ENCODE data around the gene BTBD9. TPM values are rescaled to one million over a fixed set of nuclear protein-coding genes. Genes with fewer than 3 reads are reported as not detected.

The BTBD9 gene
- polyA plus RNA-seq, 1 donor (not counting 4 experiments of a cell fraction or from before 2014, with no cell fraction given), result 6.8 TPM

DNA sequence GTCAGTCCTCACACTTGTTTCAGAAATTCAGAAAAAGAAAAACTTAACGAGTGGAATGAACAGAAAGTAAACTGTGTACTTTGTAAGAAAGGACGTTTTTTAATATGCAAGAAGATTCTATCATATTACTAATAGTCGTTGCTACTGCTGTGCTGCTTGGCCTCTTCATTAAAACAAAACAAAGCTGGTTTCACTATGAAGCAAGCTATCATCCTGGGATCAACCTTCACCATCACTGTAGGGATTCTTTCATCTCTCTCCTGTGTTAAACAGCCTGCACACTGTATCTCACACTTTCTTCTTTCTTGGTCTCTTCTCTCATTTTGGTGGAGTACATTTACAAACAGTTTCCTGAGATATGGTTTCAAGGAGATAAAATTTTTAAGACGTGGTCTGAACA, 284.2 kb downstream of the BTBD9 start:
- no peak for DNase-seq (ENCODE audit: low read depth, low spot score)
- Histone ChIP-seq H3K4me1 (ENCODE audit: control insufficient read depth, extremely low read depth, insufficient read depth, low read length) (no peaks in the 10 kb centered on the region), H3K79me2 (ENCODE audit: control insufficient read depth, insufficient read depth, low read length) (no peaks in the 10 kb centered on the region), H3K36me3 (ENCODE audit: control insufficient read depth in 2 of 2, extremely low read depth in 1 of 2, insufficient read depth in 2 of 2, low read length in 2 of 2) (no peaks in the 10 kb centered on the region), H3K27ac (ENCODE audit: control insufficient read depth, insufficient read depth, low read length) (no peak overlapping the region), H3K9me3 (ENCODE audit: control insufficient read depth, low read depth, low read length) (no peaks in the 10 kb centered on the region), H3K27me3 (ENCODE audit: control insufficient read depth, extremely low read depth, insufficient read depth, low read length) (no peaks in the 10 kb centered on the region), H3K9ac (ENCODE audit: control insufficient read depth, extremely low read depth, insufficient read depth, low read length) (no peak overlapping the region), H3K4me3 (ENCODE audit: control insufficient read depth in 2 of 3, extremely low read depth in 1 of 3, insufficient read depth in 2 of 3, low read depth in 1 of 3, low read length in 3 of 3) (no peak overlapping the region), H3K4me2 (ENCODE audit: control insufficient read depth, extremely low read depth, insufficient read depth, low read depth, low read length) (no peak overlapping the region), H4K20me1 (ENCODE audit: control insufficient read depth, extremely low read depth, insufficient read depth, low read length) (no peaks in the 10 kb centered on the region), H3K9me1 (ENCODE audit: control insufficient read depth, extremely low read depth, insufficient read depth, low read length) (no peaks in the 10 kb centered on the region), H2AFZ (ENCODE audit: control insufficient read depth, low read length) (no peak overlapping the region)
- TF ChIP-seq CTCF (optimal IDR thresholded peaks at IDR 0.05 in 1 of 3, IDR thresholded peaks at IDR 0.05 in 1 of 3, conservative IDR thresholded peaks at IDR 0.05 in 1 of 3; ENCODE audit: extremely low read depth in 1 of 3, insufficient read depth in 2 of 3, low read length in 3 of 3) (no peak), EZH2 (IDR thresholded peaks at IDR 0.05; ENCODE audit: low read length) (no peak)
- dilution Hi-C loops (cut with MboI; ENCODE audit: extremely low pct_ligation_motif_present, low sequenced_read_pairs), result no loop called here
- no peak for FAIRE-seq

- no peak overlapping the region for H3K27ac ChIP-seq (ENCODE audit: control insufficient read depth, insufficient read depth, low read length)
- no peaks in the 10 kb centered on the region for H3K79me2 ChIP-seq (ENCODE audit: control insufficient read depth, insufficient read depth, low read length)
- H2AFZ ChIP-seq (ENCODE audit: control insufficient read depth, low read length), result no peak overlapping the region
- no peaks in the 10 kb centered on the region for H3K27me3 ChIP-seq (ENCODE audit: control insufficient read depth, extremely low read depth, insufficient read depth, low read length)
- no peaks in the 10 kb centered on the region for H3K4me1 ChIP-seq (ENCODE audit: control insufficient read depth, extremely low read depth, insufficient read depth, low read length)
- dilution Hi-C loops (cut with MboI; ENCODE audit: extremely low pct_ligation_motif_present, low sequenced_read_pairs), result no loop called here
- H3K9me1 ChIP-seq (ENCODE audit: control insufficient read depth, extremely low read depth, insufficient read depth, low read length), result no peaks in the 10 kb centered on the region
- no peak overlapping the region for H3K4me2 ChIP-seq (ENCODE audit: control insufficient read depth, extremely low read depth, insufficient read depth, low read depth, low read length)
- no peak overlapping the region for H3K4me3 ChIP-seq (ENCODE audit: control insufficient read depth in 2 of 3, extremely low read depth in 1 of 3, insufficient read depth in 2 of 3, low read depth in 1 of 3, low read length in 3 of 3)
- no peaks in the 10 kb centered on the region for H3K36me3 ChIP-seq (ENCODE audit: control insufficient read depth in 2 of 2, extremely low read depth in 1 of 2, insufficient read depth in 2 of 2, low read length in 2 of 2)
- TF ChIP-seq CTCF (optimal IDR thresholded peaks at IDR 0.05 in 1 of 3, IDR thresholded peaks at IDR 0.05 in 1 of 3, conservative IDR thresholded peaks at IDR 0.05 in 1 of 3; ENCODE audit: extremely low read depth in 1 of 3, insufficient read depth in 2 of 3, low read length in 3 of 3) (no peak), EZH2 (IDR thresholded peaks at IDR 0.05; ENCODE audit: low read length) (no peak)
- DNase-seq (ENCODE audit: low read depth, low spot score) (no peak), FAIRE-seq (no peak)
- no peaks in the 10 kb centered on the region for H4K20me1 ChIP-seq (ENCODE audit: control insufficient read depth, extremely low read depth, insufficient read depth, low read length)
- H3K9ac ChIP-seq (ENCODE audit: control insufficient read depth, extremely low read depth, insufficient read depth, low read length), result no peak overlapping the region
- H3K9me3 ChIP-seq (ENCODE audit: control insufficient read depth, low read depth, low read length), result no peaks in the 10 kb centered on the region
Observed at GRCh38 chr6:38354905-38355304, 284.8 kb downstream of the BTBD9 start.
